ENCODE results near the gene CYP2A13.
"Not testable (repeated sequence)": the region's sequence is repeated elsewhere in the genome, so short reads cannot be mapped to it uniquely, and the experiment has no call there.

GRCh38 chr19:41053331-41053730 is 34.9 kb upstream of the CYP2A13 start:
- not testable (repeated sequence) for TF ChIP-seq POLR2A (IDR thresholded peaks at IDR 0.05; ENCODE audit: low read depth, low read length); POLR2AphosphoS5 (IDR thresholded peaks at IDR 0.05; ENCODE audit: low read depth, low read length); TAF1 (IDR thresholded peaks at IDR 0.05; ENCODE audit: low read depth, low read length); SPI1 (IDR thresholded peaks at IDR 0.05; ENCODE audit: low read depth, low read length); PAX5 (IDR thresholded peaks at IDR 0.05; ENCODE audit: insufficient read depth, low read length, severe bottlenecking); POU2F2 (IDR thresholded peaks at IDR 0.05; ENCODE audit: low read depth, low read length)

Measured in GM12891 (cell line).